ENCODE measurements around the gene MAP1B. TPM values are rescaled to one million over a fixed set of nuclear protein-coding genes. Genes with fewer than 3 reads are reported as not detected.
"Not testable (repeated sequence)": the region's sequence is repeated elsewhere in the genome, so short reads cannot be mapped to it uniquely, and the experiment has no call there.

MAP1B gene
- total RNA-seq, 1 donor from 2014 or later: 1,059 TPM

- H3K9me3 ChIP-seq: no peaks in the 10 kb centered on the region
- H3K27me3 ChIP-seq: no peaks in the 10 kb centered on the region
- peaks cover 13 to 57% of the 10 kb centered on the region in 2 donors for H3K4me1 ChIP-seq
- H3K4me3 ChIP-seq: no peak overlapping the region
- no peak for DNase-seq (ENCODE audit: low spot score in 2 of 2)
- intact Hi-C loops (cut with DNase I): no loop called here
- H3K36me3 ChIP-seq: peaks cover 0 to 6% of the 10 kb centered on the region in 2 donors
- H3K27ac ChIP-seq: peak overlapping the region; percentile 80 to 93
- TF ChIP-seq CTCF (IDR thresholded peaks at IDR 0.05): no peak
Measured at GRCh38 chr5:72167257-72167656, 60.0 kb downstream of the MAP1B start.

GRCh38 chr5:72167804-72168203 is 60.5 kb downstream of the MAP1B start:
- peaks cover 13 to 55% of the 10 kb centered on the region in 2 donors for H3K4me1 ChIP-seq
- no peak for TF ChIP-seq CTCF (IDR thresholded peaks at IDR 0.05)

GRCh38 chr5:72170101-72170500 is 62.8 kb downstream of the MAP1B start:
- Histone ChIP-seq H3K4me3 (no peak overlapping the region), H3K36me3 (peaks cover 0 to 6% of the 10 kb centered on the region in 2 donors), H3K27ac (peak overlapping the region; percentile 71 to 93), H3K4me1 (peaks cover 8 to 48% of the 10 kb centered on the region in 2 donors), H3K9me3 (no peaks in the 10 kb centered on the region), H3K27me3 (no peaks in the 10 kb centered on the region)
- no peak for TF ChIP-seq CTCF (IDR thresholded peaks at IDR 0.05)
- intact Hi-C loops (cut with DNase I): no loop called here
- DNase-seq (ENCODE audit: low spot score in 2 of 2): peak in 1 of 2 donors; percentile 33

More at GRCh38 chr5:72167804-72168203, 60.5 kb downstream of the MAP1B start:
- intact Hi-C loops (cut with DNase I): no loop called here
- peak overlapping the region; percentile 80 to 93 for H3K27ac ChIP-seq
- peaks cover 0 to 6% of the 10 kb centered on the region in 2 donors for H3K36me3 ChIP-seq
- no peaks in the 10 kb centered on the region for H3K9me3 ChIP-seq
- peak in 1 of 2 donors; percentile 82 for DNase-seq (ENCODE audit: low spot score in 2 of 2)
- H3K27me3 ChIP-seq: no peaks in the 10 kb centered on the region
- H3K4me3 ChIP-seq: no peak overlapping the region

- intact Hi-C loops (cut with DNase I); DNase-seq (ENCODE audit: low spot score in 2 of 2); H3K9me3 ChIP-seq; H3K36me3 ChIP-seq; H3K4me3 ChIP-seq; H3K27me3 ChIP-seq: not testable (repeated sequence)
- Histone ChIP-seq H3K4me1 (peaks cover 8 to 50% of the 10 kb centered on the region in 2 donors), H3K27ac (peak overlapping the region; percentile 71 to 93)
Measured at GRCh38 chr5:72171181-72171580, 63.9 kb downstream of the MAP1B start.

GRCh38 chr5:72171667-72172066 is 64.4 kb downstream of the MAP1B start:
- Histone ChIP-seq H3K27me3 (no peaks in the 10 kb centered on the region), H3K27ac (peak overlapping the region; percentile 71 to 93), H3K4me3 (no peak overlapping the region), H3K4me1 (peaks cover 8 to 49% of the 10 kb centered on the region in 2 donors), H3K9me3 (no peaks in the 10 kb centered on the region), H3K36me3 (peaks cover 4 to 12% of the 10 kb centered on the region in 2 donors)
- intact Hi-C loops (cut with DNase I): no loop called here
- TF ChIP-seq CTCF (IDR thresholded peaks at IDR 0.05): no peak
- DNase-seq (ENCODE audit: low spot score in 2 of 2): peak in 1 of 2 donors; percentile 75

GRCh38 chr5:72172786-72173185 is 65.5 kb downstream of the MAP1B start:
- TF ChIP-seq CTCF (IDR thresholded peaks at IDR 0.05): no peak
- Histone ChIP-seq H3K27me3 (no peaks in the 10 kb centered on the region), H3K36me3 (peaks cover 4 to 16% of the 10 kb centered on the region in 2 donors), H3K4me3 (no peak overlapping the region), H3K4me1 (peaks cover 4 to 49% of the 10 kb centered on the region in 2 donors), H3K9me3 (no peaks in the 10 kb centered on the region), H3K27ac (peak overlapping the region; percentile 71 to 93)
- DNase-seq (ENCODE audit: low spot score in 2 of 2): no peak
- intact Hi-C loops (cut with DNase I): no loop called here
